ENCODE data around the gene STK38L. TPM values are rescaled to one million over a fixed set of nuclear protein-coding genes. Genes with fewer than 3 reads are reported as not detected.

Gene STK38L
- total and polyA plus RNA-seq, 10 of the 15 experiments (the other 5 are each of a cell fraction or from before 2014, with no cell fraction given) = 43.0 to 154 (median 115) TPM

DNA sequence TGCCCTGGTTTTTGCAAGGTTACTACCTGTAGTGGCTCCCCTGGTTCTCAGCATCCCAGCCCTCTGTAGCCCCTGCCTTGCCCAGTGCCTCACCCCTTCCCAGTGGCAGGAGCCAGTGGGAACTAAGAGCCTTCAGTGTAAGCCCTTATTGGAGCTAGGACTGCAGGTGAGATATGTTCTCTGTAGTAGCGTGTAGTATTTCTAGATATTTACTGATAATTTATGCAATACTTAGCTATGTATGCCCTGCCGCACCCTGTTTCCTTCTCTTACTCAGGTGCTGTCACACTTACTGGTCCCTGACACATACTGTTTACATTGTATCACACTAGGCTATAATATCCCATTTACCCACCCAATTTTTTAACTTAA, 92.2 kb downstream of the STK38L start (continued):
- no peak for TF ChIP-seq RUNX3 (IDR thresholded peaks at IDR 0.05; ENCODE audit: low read length)

GRCh38 chr12:27337376-27337775, 93.3 kb downstream of the STK38L start:
- H3K4me2 ChIP-seq (ENCODE audit: control insufficient read depth, insufficient read depth) = peak overlapping the region; percentile 49
- ChIA-PET POLR2A (interaction anchor here (0.5 to 1.0 kb wide), 6 partner anchors 10 to 849 kb away, joined by 3 to 5 read pairs (median 4); no protein-coding TSS in a partner anchor), RAD21 (ENCODE audit: unreplicated experiment) (interaction anchor here (0.7 to 1.8 kb wide), 7 partner anchors 14 to 322 kb away, joined by 3 to 6 read pairs (median 3); no protein-coding TSS in a partner anchor)
- no peak; the same call in 1 of the 2 replicates for TF ChIP-seq NFIC (IDR thresholded peaks at IDR 0.05; ENCODE audit: low read depth, low read length)
- TF ChIP-seq ZBTB33 (IDR thresholded peaks at IDR 0.05) = no peak
- TF ChIP-seq GATAD2B (conservative IDR thresholded peaks at IDR 0.05; ENCODE audit: low read depth) = no peak
- peak; percentile 32 to 43; a peak in 2 of 4 replicates for TF ChIP-seq IKZF2 (IDR thresholded peaks at IDR 0.05)
- TF ChIP-seq, protein P1, sequence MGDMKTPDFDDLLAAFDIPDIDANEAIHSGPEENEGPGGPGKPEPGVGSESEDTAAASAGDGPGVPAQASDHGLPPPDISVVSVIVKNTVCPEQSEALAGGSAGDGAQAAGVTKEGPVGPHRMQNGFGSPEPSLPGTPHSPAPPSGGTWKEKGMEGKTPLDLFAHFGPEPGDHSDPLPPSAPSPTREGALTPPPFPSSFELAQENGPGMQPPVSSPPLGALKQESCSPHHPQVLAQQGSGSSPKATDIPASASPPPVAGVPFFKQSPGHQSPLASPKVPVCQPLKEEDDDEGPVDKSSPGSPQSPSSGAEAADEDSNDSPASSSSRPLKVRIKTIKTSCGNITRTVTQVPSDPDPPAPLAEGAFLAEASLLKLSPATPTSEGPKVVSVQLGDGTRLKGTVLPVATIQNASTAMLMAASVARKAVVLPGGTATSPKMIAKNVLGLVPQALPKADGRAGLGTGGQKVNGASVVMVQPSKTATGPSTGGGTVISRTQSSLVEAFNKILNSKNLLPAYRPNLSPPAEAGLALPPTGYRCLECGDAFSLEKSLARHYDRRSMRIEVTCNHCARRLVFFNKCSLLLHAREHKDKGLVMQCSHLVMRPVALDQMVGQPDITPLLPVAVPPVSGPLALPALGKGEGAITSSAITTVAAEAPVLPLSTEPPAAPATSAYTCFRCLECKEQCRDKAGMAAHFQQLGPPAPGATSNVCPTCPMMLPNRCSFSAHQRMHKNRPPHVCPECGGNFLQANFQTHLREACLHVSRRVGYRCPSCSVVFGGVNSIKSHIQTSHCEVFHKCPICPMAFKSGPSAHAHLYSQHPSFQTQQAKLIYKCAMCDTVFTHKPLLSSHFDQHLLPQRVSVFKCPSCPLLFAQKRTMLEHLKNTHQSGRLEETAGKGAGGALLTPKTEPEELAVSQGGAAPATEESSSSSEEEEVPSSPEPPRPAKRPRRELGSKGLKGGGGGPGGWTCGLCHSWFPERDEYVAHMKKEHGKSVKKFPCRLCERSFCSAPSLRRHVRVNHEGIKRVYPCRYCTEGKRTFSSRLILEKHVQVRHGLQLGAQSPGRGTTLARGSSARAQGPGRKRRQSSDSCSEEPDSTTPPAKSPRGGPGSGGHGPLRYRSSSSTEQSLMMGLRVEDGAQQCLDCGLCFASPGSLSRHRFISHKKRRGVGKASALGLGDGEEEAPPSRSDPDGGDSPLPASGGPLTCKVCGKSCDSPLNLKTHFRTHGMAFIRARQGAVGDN (IDR thresholded peaks at IDR 0.05) = peak; percentile 46
- TF ChIP-seq ATF3 (IDR thresholded peaks at IDR 0.05; ENCODE audit: borderline replicate concordance, extremely low read depth, low read depth, low read length) = no peak
- TF ChIP-seq ATF7 (IDR thresholded peaks at IDR 0.05; ENCODE audit: low read depth) = no peak
- TF ChIP-seq, protein P2, sequence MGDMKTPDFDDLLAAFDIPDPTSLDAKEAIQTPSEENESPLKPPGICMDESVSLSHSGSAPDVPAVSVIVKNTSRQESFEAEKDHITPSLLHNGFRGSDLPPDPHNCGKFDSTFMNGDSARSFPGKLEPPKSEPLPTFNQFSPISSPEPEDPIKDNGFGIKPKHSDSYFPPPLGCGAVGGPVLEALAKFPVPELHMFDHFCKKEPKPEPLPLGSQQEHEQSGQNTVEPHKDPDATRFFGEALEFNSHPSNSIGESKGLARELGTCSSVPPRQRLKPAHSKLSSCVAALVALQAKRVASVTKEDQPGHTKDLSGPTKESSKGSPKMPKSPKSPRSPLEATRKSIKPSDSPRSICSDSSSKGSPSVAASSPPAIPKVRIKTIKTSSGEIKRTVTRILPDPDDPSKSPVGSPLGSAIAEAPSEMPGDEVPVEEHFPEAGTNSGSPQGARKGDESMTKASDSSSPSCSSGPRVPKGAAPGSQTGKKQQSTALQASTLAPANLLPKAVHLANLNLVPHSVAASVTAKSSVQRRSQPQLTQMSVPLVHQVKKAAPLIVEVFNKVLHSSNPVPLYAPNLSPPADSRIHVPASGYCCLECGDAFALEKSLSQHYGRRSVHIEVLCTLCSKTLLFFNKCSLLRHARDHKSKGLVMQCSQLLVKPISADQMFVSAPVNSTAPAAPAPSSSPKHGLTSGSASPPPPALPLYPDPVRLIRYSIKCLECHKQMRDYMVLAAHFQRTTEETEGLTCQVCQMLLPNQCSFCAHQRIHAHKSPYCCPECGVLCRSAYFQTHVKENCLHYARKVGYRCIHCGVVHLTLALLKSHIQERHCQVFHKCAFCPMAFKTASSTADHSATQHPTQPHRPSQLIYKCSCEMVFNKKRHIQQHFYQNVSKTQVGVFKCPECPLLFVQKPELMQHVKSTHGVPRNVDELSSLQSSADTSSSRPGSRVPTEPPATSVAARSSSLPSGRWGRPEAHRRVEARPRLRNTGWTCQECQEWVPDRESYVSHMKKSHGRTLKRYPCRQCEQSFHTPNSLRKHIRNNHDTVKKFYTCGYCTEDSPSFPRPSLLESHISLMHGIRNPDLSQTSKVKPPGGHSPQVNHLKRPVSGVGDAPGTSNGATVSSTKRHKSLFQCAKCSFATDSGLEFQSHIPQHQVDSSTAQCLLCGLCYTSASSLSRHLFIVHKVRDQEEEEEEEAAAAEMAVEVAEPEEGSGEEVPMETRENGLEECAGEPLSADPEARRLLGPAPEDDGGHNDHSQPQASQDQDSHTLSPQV (IDR thresholded peaks at IDR 0.05) = peak; percentile 59; the same call in 1 of the 2 replicates
- no peak for TF ChIP-seq POLR2AphosphoS2 (IDR thresholded peaks at IDR 0.05; ENCODE audit: low read depth, low read length)

More at GRCh38 chr12:27337376-27337775, 93.3 kb downstream of the STK38L start:
- H3K27me3 ChIP-seq (replicated peaks in 1 of 2; ENCODE audit: control insufficient read depth in 2 of 2, insufficient read depth in 2 of 2, low read length in 1 of 2) = no peaks in the 10 kb centered on the region
- ChIA-PET CTCF (interaction anchor here (0.8 to 2.9 kb wide), 6 partner anchors 11 to 48 kb away, joined by 3 to 10 read pairs (median 5); no protein-coding TSS in a partner anchor), SMC1A (ENCODE audit: uncharacterized antibody, unreplicated experiment) (interaction anchor here (0.7 to 20.9 kb wide), 15 partner anchors 8 to 327 kb away, joined by 3 to 207 read pairs (median 5); no protein-coding TSS in a partner anchor)
- H3K4me3 ChIP-seq = peak overlapping the region; percentile 14; the same call in 1 of the 2 replicates
- no peaks in the 10 kb centered on the region for H4K20me1 ChIP-seq (ENCODE audit: control insufficient read depth, insufficient read depth)
- BruUV-seq (replicated peaks) = no TSS peak
- FAIRE-seq (no peak), DNase-seq (ENCODE audit: low read depth, low spot score) (no peak), ATAC-seq (no peak)
- no peaks in the 10 kb centered on the region for H3K36me3 ChIP-seq (ENCODE audit: control insufficient read depth in 2 of 2, insufficient read depth in 2 of 2, low read length in 1 of 2)
- H2AFZ ChIP-seq (ENCODE audit: control insufficient read depth, low read depth, low read length) = no peak overlapping the region
- peak overlapping the region; percentile 45; the same call in 1 of the 2 replicates for H3K27ac ChIP-seq (ENCODE audit: control insufficient read depth, insufficient read depth)
- H3K9me3 ChIP-seq (replicated peaks; ENCODE audit: control insufficient read depth, insufficient read depth, low read length) = no peaks in the 10 kb centered on the region
- 36% methylated on average over 1 of the region's 1 CpG for WGBS (ENCODE audit: insufficient coverage, insufficient replicate concordance, low lambda C conversion rate, missing lambda C conversion rate)
- peaks cover 24% of the 10 kb centered on the region for H3K4me1 ChIP-seq (ENCODE audit: control insufficient read depth, insufficient read depth, low read length)
- no peak overlapping the region for H3K9ac ChIP-seq (ENCODE audit: control insufficient read depth, insufficient read depth, low read length)
- intact Hi-C loops (cut with micrococcal nuclease; ENCODE audit: unreplicated experiment) = no loop called here
- in situ Hi-C loops (cut with MboI) = no loop called here
- H3K79me2 ChIP-seq (ENCODE audit: control insufficient read depth, insufficient read depth, low read length) = peaks cover 96% of the 10 kb centered on the region

Data from GM12878 (cell line).